OCI-LY7 (cell line): ENCODE results near the gene ECHDC1. TPM values are rescaled to one million over a fixed set of nuclear protein-coding genes. Genes with fewer than 3 reads are reported as not detected.

ENCODE experiments used
- BruUV-seq: library from RNA; stranded (reverse); fragments of 400-500 nt; replicated peaks from 2 replicates; lab custom pipeline; 2021; lab: Mats Ljungman, UMichigan
- CTCF ChIA-PET: fragments of 300-600 bp; sonication (Branson Sonifier 250); formaldehyde crosslinking; loops from one replicate; lab custom pipeline; 2022; ENCODE audit warnings: antibody characterized with exemption; ENCODE audit not compliant: unreplicated experiment; lab: Charles Lee
- POLR2A ChIA-PET: fragments of 300-600 bp; sonication (Branson Sonifier 250); formaldehyde crosslinking; loops from one replicate; lab custom pipeline; 2022; ENCODE audit warnings: antibody characterized with exemption; lab: Charles Lee
- DNase-seq: peaks from one replicate; pipeline ENCODE4 v3.0.0-alpha.2; 2015; ENCODE audit warnings: low spot score
- H2AFZ ChIP-seq: fragments of 200-600 bp; sonication (generic), shearing (Covaris generic); 2 replicates; pipeline ENCODE4 v1.6.1; 2014; ENCODE audit warnings: mild to moderate bottlenecking, antibody characterized with exemption, low read length, moderate library complexity
- H3K27ac ChIP-seq: fragments of 200-600 bp; sonication (generic); 2 replicates; pipeline ENCODE4 v1.5.1; 2014; ENCODE audit warnings: mixed run types, low read depth, mild to moderate bottlenecking, moderate library complexity, low read length, inconsistent platforms; ENCODE audit not compliant: poor library complexity, severe bottlenecking
- H3K36me3 ChIP-seq: fragments of 200-600 bp; sonication (generic); 2 replicates; pipeline ENCODE4 v1.6.1; 2014; ENCODE audit warnings: mild to moderate bottlenecking, antibody characterized with exemption, low read length, moderate library complexity, mixed read lengths; ENCODE audit not compliant: insufficient read depth
- H3K4me1 ChIP-seq: fragments of 200-600 bp; sonication (generic); 2 replicates; pipeline ENCODE4 v1.5.1; 2014; ENCODE audit warnings: mild to moderate bottlenecking, low read length; ENCODE audit not compliant: insufficient read depth, poor library complexity, severe bottlenecking
- H3K4me2 ChIP-seq: fragments of 200-600 bp; sonication (generic); 2 replicates; pipeline ENCODE4 v1.6.1; 2014; ENCODE audit warnings: mild to moderate bottlenecking, low read length
- H3K4me3 ChIP-seq: fragments of 200-600 bp; sonication (generic); 2 replicates; pipeline ENCODE4 v1.5.1; 2014; ENCODE audit warnings: mild to moderate bottlenecking, low read depth, low read length; ENCODE audit not compliant: poor library complexity, severe bottlenecking
- H3K79me2 ChIP-seq: fragments of 200-600 bp; sonication (generic); 2 replicates; pipeline ENCODE4 v1.6.1; 2016; ENCODE audit warnings: low read depth, mild to moderate bottlenecking, low read length, moderate library complexity, mixed read lengths; ENCODE audit not compliant: insufficient read depth
- H3K9me2 ChIP-seq: fragments of 200-600 bp; sonication (generic); 2 replicates; pipeline ENCODE4 v1.6.1; 2016; ENCODE audit warnings: mild to moderate bottlenecking, low read length, mixed read lengths; ENCODE audit not compliant: insufficient read depth
- H3K9me3 ChIP-seq: fragments of 200-600 bp; sonication (generic); 2 replicates; pipeline ENCODE4 v1.6.1; 2014; ENCODE audit warnings: mild to moderate bottlenecking, mixed run types, low read length, mixed read lengths
- H4K20me1 ChIP-seq: fragments of 200-600 bp; sonication (generic); 2 replicates; pipeline ENCODE4 v1.6.1; 2014; ENCODE audit warnings: mild to moderate bottlenecking, antibody characterized with exemption, low read length, moderate library complexity, mixed read lengths; ENCODE audit not compliant: insufficient read depth
- EZH2phosphoT487 ChIP-seq: fragments of 200-600 bp; sonication (generic); IDR thresholded peaks from 2 replicates; pipeline ENCODE4 v1.6.1; 2018; ENCODE audit warnings: low read depth, borderline replicate concordance, mild to moderate bottlenecking, mixed run types, antibody characterized with exemption, low read length, moderate library complexity, mixed read lengths
- intact Hi-C: fragments of 100-400 bp; cut with micrococcal nuclease; formaldehyde crosslinking; loops from one replicate; pipeline ENCODE4 v1.10.0; 2022; ENCODE audit not compliant: unreplicated experiment
- total RNA-seq, 2 experiments: library from RNA; depleted of rRNA in 1 of 2; stranded (reverse); fragments of >200 nt in 1 of 2; shearing (Covaris generic) in 1 of 2; gene quantifications; 2 replicates each; pipeline ENCODE4 v1.2.3, GENCODE V29; 2014 to 2022
- TF ChIP-seq, protein P1 (sequence below): fragments of 200-600 bp; sonication (generic); conservative IDR thresholded peaks from 2 replicates; pipeline ENCODE4 v1.5.1; 2014; ENCODE audit warnings: mild to moderate bottlenecking, antibody characterized with exemption, low read length, moderate library complexity, mixed read lengths

Gene ECHDC1
- total RNA-seq, 2 experiments from 2014 or later, result 18.6 to 41.9 TPM

DNA sequence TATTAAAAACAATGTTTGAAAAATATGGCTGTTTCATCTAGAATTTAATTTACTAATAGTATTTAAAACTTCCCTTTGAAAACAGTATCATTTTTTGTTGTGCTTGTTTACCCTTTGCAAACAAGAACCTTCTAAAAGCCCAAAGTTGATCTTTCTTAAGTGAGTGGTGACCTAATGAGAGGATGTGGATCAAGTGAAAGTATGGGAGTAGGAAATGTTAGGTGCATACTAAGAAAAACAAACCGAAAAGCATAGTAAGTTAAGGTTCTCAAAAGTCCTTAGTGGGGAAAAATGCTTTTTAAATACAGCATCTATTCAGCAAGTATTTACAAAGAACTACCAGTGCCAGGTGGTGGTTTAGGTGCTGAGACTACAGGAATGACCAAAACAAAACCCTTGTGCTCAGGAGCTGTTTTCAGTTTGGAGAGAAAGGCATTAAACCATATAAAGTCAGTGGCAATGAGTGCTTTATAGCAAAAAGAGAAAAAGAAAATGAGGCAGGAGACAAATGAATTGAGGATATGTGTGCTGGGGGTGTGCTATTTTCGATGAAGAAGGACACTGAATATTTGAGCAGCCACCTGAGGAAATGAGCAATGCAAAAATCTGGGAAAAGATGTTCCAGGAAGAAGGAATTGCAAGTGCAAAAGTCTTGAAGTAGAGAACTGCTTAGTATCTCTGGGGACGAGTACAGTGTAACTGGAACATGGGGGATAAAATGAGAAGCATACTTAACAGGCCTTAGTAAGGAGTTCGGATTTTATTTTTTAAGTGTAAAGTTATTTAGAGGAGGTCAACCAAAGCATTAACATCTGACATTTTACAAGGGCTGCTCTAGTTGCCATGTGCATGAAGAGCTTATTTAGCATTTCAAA, 52.8 kb downstream of the ECHDC1 start:
- H3K27ac ChIP-seq, result no peak overlapping the region
- H3K4me3 ChIP-seq, result no peak overlapping the region
- no peaks in the 10 kb centered on the region for H3K79me2 ChIP-seq
- no peaks in the 10 kb centered on the region for H3K9me2 ChIP-seq
- ChIA-PET POLR2A (interaction anchor here (0.6 to 2.4 kb wide), 11 partner anchors 8 to 1994 kb away, joined by 3 to 13 read pairs (median 4); no protein-coding TSS in a partner anchor), CTCF (interaction anchor here (0.5 kb wide), 1 partner anchor 1546 kb away, joined by 3 read pairs; no protein-coding TSS in a partner anchor)
- TF ChIP-seq, protein P1, sequence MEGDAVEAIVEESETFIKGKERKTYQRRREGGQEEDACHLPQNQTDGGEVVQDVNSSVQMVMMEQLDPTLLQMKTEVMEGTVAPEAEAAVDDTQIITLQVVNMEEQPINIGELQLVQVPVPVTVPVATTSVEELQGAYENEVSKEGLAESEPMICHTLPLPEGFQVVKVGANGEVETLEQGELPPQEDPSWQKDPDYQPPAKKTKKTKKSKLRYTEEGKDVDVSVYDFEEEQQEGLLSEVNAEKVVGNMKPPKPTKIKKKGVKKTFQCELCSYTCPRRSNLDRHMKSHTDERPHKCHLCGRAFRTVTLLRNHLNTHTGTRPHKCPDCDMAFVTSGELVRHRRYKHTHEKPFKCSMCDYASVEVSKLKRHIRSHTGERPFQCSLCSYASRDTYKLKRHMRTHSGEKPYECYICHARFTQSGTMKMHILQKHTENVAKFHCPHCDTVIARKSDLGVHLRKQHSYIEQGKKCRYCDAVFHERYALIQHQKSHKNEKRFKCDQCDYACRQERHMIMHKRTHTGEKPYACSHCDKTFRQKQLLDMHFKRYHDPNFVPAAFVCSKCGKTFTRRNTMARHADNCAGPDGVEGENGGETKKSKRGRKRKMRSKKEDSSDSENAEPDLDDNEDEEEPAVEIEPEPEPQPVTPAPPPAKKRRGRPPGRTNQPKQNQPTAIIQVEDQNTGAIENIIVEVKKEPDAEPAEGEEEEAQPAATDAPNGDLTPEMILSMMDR, result no peak
- no peak for TF ChIP-seq EZH2phosphoT487
- no peaks in the 10 kb centered on the region for H4K20me1 ChIP-seq
- H2AFZ ChIP-seq, result no peak overlapping the region
- no peaks in the 10 kb centered on the region for H3K4me1 ChIP-seq
- no peak for DNase-seq
- peaks cover 46% of the 10 kb centered on the region for H3K36me3 ChIP-seq
- no peaks in the 10 kb centered on the region for H3K9me3 ChIP-seq
- intact Hi-C loops, result no loop called here
- BruUV-seq, result no TSS peak
- H3K4me2 ChIP-seq, result no peak overlapping the region

DNA sequence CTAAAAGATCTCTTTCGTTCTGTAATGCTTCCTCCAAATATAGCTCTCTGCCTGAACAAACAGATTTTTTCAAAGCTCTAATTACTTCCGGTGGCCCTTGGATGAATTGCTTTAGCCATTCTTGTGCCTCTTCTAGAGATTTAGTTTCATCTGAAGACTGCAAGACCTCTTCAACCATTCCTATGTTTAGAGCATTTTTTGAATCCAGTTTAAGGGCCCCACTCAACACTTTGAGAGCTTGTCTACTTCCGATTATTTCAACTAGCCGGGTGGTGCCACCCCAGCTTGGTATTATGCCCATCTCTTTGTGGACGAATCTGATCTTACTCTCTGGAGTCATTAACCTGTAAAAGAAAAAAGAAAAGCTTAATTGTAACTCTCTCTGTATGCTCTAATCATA, 53.5 kb downstream of the ECHDC1 start:
- intact Hi-C loops, result no loop called here

More for the DNA sequence above, 53.5 kb downstream of the ECHDC1 start:
- Histone ChIP-seq H3K4me2 (no peak overlapping the region), H3K27ac (no peak overlapping the region), H3K9me3 (no peaks in the 10 kb centered on the region), H3K4me1 (no peaks in the 10 kb centered on the region), H3K9me2 (no peaks in the 10 kb centered on the region), H2AFZ (no peak overlapping the region), H4K20me1 (no peaks in the 10 kb centered on the region), H3K36me3 (peaks cover 46% of the 10 kb centered on the region), H3K4me3 (no peak overlapping the region), H3K79me2 (no peaks in the 10 kb centered on the region)
- CTCF ChIA-PET, result interaction anchor here (0.5 kb wide), 1 partner anchor 1546 kb away, joined by 3 read pairs; no protein-coding TSS in a partner anchor
- POLR2A ChIA-PET, result interaction anchor here (0.6 to 2.4 kb wide), 8 partner anchors 10 to 112 kb away, joined by 3 to 13 read pairs (median 4); no protein-coding TSS in a partner anchor
- BruUV-seq, result no TSS peak
- TF ChIP-seq EZH2phosphoT487, result no peak
- TF ChIP-seq, protein P1, result no peak
- no peak for DNase-seq
